Panc1 (cell line): Measurements from ENCODE around the gene KANSL1L. TPM values are rescaled to one million over a fixed set of nuclear protein-coding genes. Genes with fewer than 3 reads are reported as not detected.

ENCODE experiments used
- ATAC-seq: fragments of 200-7000 bp; cut with Tn5 transposase; 2 replicates; pipeline ENCODE4 v1.9.1; 2020; ENCODE audit warnings: mild to moderate bottlenecking, moderate library complexity
- BruUV-seq: library from RNA; stranded (reverse); fragments of 400-500 nt; replicated peaks from 2 replicates; lab custom pipeline; 2021; lab: Mats Ljungman, UMichigan
- CTCF ChIA-PET: fragments of 300-600 bp; sonication (Branson Sonifier 250); formaldehyde crosslinking; loops from one replicate; lab custom pipeline; 2022; ENCODE audit warnings: antibody characterized with exemption; lab: Charles Lee
- POLR2A ChIA-PET: fragments of 300-600 bp; sonication (Branson Sonifier 250); formaldehyde crosslinking; loops from one replicate; lab custom pipeline; 2022; ENCODE audit warnings: antibody characterized with exemption; lab: Charles Lee
- DNase-seq: peaks from one replicate; pipeline ENCODE4 v3.0.0-alpha.2; 2010; ENCODE audit warnings: low read depth, low spot score
- H3K27ac ChIP-seq: 2 replicates; pipeline ENCODE4 v1.5.1; 2011; ENCODE audit warnings: mild to moderate bottlenecking, low read length, inconsistent platforms
- H3K27me3 ChIP-seq: fragments of 200-500 bp; sonication (Bioruptor generic); 2 replicates; pipeline ENCODE4 v1.6.0; 2014; ENCODE audit warnings: low read length, inconsistent platforms; ENCODE audit not compliant: control insufficient read depth, insufficient read depth
- H3K36me3 ChIP-seq: fragments of 200-500 bp; sonication (Bioruptor generic); 2 replicates; pipeline ENCODE4 v1.5.1; 2014; ENCODE audit warnings: inconsistent platforms, mild to moderate bottlenecking, low read length, moderate library complexity; ENCODE audit not compliant: control insufficient read depth, insufficient read depth
- H3K4me1 ChIP-seq: 2 replicates; pipeline ENCODE4 v1.5.1; 2011; ENCODE audit warnings: inconsistent platforms, mild to moderate bottlenecking, low read length, moderate library complexity; ENCODE audit not compliant: control insufficient read depth, insufficient read depth
- H3K4me3 ChIP-seq, 2 experiments: 2 replicates each; pipeline ENCODE4 v1.5.1; 2011 to 2012; ENCODE audit warnings: low read depth in 2 of 2, low read length in 2 of 2, mild to moderate bottlenecking in 2 of 2, inconsistent platforms in 1 of 2, moderate library complexity in 1 of 2
- H3K9me3 ChIP-seq: fragments of 200-500 bp; sonication (Bioruptor generic); 2 replicates; pipeline ENCODE4 v1.5.1; 2014; ENCODE audit warnings: low read depth, mild to moderate bottlenecking, inconsistent platforms, low read length, moderate library complexity; ENCODE audit not compliant: control insufficient read depth, insufficient read depth
- POLR2AphosphoS5 ChIP-seq: IDR thresholded peaks from 2 replicates; pipeline ENCODE4 v1.6.1; 2012; ENCODE audit warnings: mild to moderate bottlenecking, low read depth, low read length, moderate library complexity
- SIN3A ChIP-seq: IDR thresholded peaks from 2 replicates; pipeline ENCODE4 v1.6.1; 2012; ENCODE audit warnings: low read depth, mild to moderate bottlenecking, low read length, moderate library complexity, borderline replicate concordance; ENCODE audit not compliant: insufficient read depth
- TCF7L2 ChIP-seq: IDR thresholded peaks from 2 replicates; pipeline ENCODE4 v1.6.1; 2011; ENCODE audit warnings: mild to moderate bottlenecking, low read depth, low read length, inconsistent platforms
- in situ Hi-C: cut with HindIII; loops from 2 replicates; pipeline ENCODE4 v1.10.0; 2016; ENCODE audit warnings: low sequenced_read_pairs, low pct_unique_long_range_greater_than_20kb
- intact Hi-C: fragments of 100-400 bp; cut with micrococcal nuclease; formaldehyde crosslinking; loops from one replicate; pipeline ENCODE4 v1.10.0; 2022; ENCODE audit not compliant: unreplicated experiment
- total RNA-seq: library from RNA; stranded (reverse); gene quantifications from one replicate; pipeline ENCODE4 v1.2.1, GENCODE V29; 2021; ENCODE audit not compliant: unreplicated experiment
- TF ChIP-seq, protein P1 (sequence below), 2 experiments: IDR thresholded peaks; 2 replicates each; pipeline ENCODE4 v1.6.1; 2011 to 2012; ENCODE audit warnings: low read depth in 2 of 2, control low read depth in 1 of 2, low read length in 1 of 2, mild to moderate bottlenecking in 1 of 2, moderate library complexity in 1 of 2; ENCODE audit not compliant: insufficient read depth in 1 of 2
- TF ChIP-seq, protein P2 (sequence below): fragments of 450-650 bp; IDR thresholded peaks from 2 replicates; pipeline ENCODE4 v1.5.1; 2017; ENCODE audit warnings: mild to moderate bottlenecking

The KANSL1L gene
- total RNA-seq, 1 experiment from 2014 or later: 10.5 TPM

DNA sequence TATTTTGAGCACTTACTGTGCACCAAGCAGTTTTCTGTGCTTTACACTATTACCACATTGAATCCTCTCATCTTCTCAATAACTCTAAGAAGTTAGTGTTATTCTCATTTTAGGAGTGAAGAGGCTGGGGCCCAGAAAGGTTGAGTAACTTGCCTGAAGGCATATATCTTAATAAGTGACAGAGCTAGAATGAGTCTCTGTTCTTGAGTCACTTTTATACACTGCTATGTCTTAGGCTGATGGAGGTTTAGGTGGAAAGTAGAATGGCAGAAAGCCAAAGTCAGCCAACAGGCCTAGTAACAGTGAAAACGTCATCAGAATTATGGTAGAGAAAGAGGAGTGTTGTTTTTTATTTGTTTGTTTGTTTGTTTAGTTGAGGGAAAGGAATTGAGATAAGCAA, 196.6 kb downstream of the KANSL1L start:
- no peak overlapping the region for H3K4me3 ChIP-seq
- no peaks in the 10 kb centered on the region; the same call in 1 of the 2 replicates for H3K27me3 ChIP-seq
- no TSS peak for BruUV-seq
- intact Hi-C loops: no loop called here
- H3K36me3 ChIP-seq: no peaks in the 10 kb centered on the region
- ChIA-PET CTCF (no interaction called here), POLR2A (no interaction called here)
- in situ Hi-C loops: no loop called here
- no peaks in the 10 kb centered on the region for H3K4me1 ChIP-seq
- DNase-seq: no peak
- no peak for ATAC-seq
- H3K9me3 ChIP-seq: no peaks in the 10 kb centered on the region
- H3K27ac ChIP-seq: no peak overlapping the region
- TF ChIP-seq POLR2AphosphoS5 (no peak), TCF7L2 (no peak)
- TF ChIP-seq, protein P1, sequence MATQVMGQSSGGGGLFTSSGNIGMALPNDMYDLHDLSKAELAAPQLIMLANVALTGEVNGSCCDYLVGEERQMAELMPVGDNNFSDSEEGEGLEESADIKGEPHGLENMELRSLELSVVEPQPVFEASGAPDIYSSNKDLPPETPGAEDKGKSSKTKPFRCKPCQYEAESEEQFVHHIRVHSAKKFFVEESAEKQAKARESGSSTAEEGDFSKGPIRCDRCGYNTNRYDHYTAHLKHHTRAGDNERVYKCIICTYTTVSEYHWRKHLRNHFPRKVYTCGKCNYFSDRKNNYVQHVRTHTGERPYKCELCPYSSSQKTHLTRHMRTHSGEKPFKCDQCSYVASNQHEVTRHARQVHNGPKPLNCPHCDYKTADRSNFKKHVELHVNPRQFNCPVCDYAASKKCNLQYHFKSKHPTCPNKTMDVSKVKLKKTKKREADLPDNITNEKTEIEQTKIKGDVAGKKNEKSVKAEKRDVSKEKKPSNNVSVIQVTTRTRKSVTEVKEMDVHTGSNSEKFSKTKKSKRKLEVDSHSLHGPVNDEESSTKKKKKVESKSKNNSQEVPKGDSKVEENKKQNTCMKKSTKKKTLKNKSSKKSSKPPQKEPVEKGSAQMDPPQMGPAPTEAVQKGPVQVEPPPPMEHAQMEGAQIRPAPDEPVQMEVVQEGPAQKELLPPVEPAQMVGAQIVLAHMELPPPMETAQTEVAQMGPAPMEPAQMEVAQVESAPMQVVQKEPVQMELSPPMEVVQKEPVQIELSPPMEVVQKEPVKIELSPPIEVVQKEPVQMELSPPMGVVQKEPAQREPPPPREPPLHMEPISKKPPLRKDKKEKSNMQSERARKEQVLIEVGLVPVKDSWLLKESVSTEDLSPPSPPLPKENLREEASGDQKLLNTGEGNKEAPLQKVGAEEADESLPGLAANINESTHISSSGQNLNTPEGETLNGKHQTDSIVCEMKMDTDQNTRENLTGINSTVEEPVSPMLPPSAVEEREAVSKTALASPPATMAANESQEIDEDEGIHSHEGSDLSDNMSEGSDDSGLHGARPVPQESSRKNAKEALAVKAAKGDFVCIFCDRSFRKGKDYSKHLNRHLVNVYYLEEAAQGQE (IDR thresholded peaks at IDR 0.05; ENCODE audit: insufficient read depth in 1 of 2, low read depth in 2 of 2, low read length in 1 of 2): no peak

DNA sequence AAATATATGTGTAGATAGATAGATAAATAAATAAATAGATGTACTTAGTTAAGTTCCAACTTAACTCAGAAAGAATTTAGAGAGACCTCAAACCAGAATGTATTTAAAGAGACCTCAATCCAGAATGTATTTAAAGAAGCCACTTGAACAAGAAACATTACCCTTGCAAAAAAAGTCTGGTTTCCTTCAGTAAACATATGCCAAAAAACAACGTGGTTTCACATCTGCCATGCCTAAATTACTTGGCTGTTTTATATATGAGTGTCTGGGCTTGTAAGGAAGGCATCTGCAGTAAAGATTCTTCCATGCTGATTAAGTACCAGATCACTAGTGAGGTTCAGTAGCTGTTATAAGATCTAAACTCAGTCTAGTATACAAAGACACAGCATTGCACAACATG, 197.9 kb downstream of the KANSL1L start:
- in situ Hi-C loops (no loop called here), intact Hi-C loops (no loop called here)
- Histone ChIP-seq H3K4me1 (no peaks in the 10 kb centered on the region), H3K27ac (no peak overlapping the region), H3K36me3 (no peaks in the 10 kb centered on the region), H3K4me3 (no peak overlapping the region), H3K9me3 (no peaks in the 10 kb centered on the region), H3K27me3 (no peaks in the 10 kb centered on the region; the same call in none of the 2 replicates)
- POLR2A ChIA-PET: no interaction called here
- no TSS peak for BruUV-seq
- DNase-seq (no peak), ATAC-seq (no peak)
- CTCF ChIA-PET: no interaction called here
- TF ChIP-seq POLR2AphosphoS5 (no peak), SIN3A (no peak), TCF7L2 (no peak)
- TF ChIP-seq, protein P2, sequence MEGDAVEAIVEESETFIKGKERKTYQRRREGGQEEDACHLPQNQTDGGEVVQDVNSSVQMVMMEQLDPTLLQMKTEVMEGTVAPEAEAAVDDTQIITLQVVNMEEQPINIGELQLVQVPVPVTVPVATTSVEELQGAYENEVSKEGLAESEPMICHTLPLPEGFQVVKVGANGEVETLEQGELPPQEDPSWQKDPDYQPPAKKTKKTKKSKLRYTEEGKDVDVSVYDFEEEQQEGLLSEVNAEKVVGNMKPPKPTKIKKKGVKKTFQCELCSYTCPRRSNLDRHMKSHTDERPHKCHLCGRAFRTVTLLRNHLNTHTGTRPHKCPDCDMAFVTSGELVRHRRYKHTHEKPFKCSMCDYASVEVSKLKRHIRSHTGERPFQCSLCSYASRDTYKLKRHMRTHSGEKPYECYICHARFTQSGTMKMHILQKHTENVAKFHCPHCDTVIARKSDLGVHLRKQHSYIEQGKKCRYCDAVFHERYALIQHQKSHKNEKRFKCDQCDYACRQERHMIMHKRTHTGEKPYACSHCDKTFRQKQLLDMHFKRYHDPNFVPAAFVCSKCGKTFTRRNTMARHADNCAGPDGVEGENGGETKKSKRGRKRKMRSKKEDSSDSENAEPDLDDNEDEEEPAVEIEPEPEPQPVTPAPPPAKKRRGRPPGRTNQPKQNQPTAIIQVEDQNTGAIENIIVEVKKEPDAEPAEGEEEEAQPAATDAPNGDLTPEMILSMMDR: no peak

Other genes with a start within 250 kb of the KANSL1L start
- gene RPE, start 168.8 kb downstream of the KANSL1L start, total RNA-seq: 100 TPM
- gene ACADL, start 54.0 kb upstream of the KANSL1L start, total RNA-seq: not detected
- gene MYL1, start 143.8 kb upstream of the KANSL1L start, total RNA-seq: not detected